ENCODE measurements around the gene TJP3. TPM values are rescaled to one million over a fixed set of nuclear protein-coding genes. Genes with fewer than 3 reads are reported as not detected.
A peak's percentile ranks its signal among the peaks of the same experiment; 100 is the strongest.

The TJP3 gene
- total RNA-seq, 2 experiments from 2014 or later, result 8.2 to 9.0 TPM

GRCh38 chr19:3782903-3783302 is 74.7 kb downstream of the TJP3 start:
- no peaks in the 10 kb centered on the region for H3K27me3 ChIP-seq (ENCODE audit: control insufficient read depth in 1 of 2, insufficient read depth in 2 of 2, low read length in 2 of 2)
- no peak for DNase-seq
- Mint-ChIP-seq H3K4me3 (no peak overlapping the region), H3K27me3 (no peaks in the 10 kb centered on the region), H3K9me3 (peaks cover 4% of the 10 kb centered on the region), H3K27ac (no peak overlapping the region), H3K4me1 (ENCODE audit: low read depth) (peaks cover 8% of the 10 kb centered on the region), H3K36me3 (ENCODE audit: low read depth) (peaks cover 19% of the 10 kb centered on the region)
- ATAC-seq (ENCODE audit: poor library complexity), result no peak
- peaks cover 17 to 36% of the 10 kb centered on the region in 2 experiments for H3K9me3 ChIP-seq (ENCODE audit: control insufficient read depth in 1 of 2, insufficient read depth in 1 of 2, low read length in 2 of 2)
- TF ChIP-seq, protein P1, sequence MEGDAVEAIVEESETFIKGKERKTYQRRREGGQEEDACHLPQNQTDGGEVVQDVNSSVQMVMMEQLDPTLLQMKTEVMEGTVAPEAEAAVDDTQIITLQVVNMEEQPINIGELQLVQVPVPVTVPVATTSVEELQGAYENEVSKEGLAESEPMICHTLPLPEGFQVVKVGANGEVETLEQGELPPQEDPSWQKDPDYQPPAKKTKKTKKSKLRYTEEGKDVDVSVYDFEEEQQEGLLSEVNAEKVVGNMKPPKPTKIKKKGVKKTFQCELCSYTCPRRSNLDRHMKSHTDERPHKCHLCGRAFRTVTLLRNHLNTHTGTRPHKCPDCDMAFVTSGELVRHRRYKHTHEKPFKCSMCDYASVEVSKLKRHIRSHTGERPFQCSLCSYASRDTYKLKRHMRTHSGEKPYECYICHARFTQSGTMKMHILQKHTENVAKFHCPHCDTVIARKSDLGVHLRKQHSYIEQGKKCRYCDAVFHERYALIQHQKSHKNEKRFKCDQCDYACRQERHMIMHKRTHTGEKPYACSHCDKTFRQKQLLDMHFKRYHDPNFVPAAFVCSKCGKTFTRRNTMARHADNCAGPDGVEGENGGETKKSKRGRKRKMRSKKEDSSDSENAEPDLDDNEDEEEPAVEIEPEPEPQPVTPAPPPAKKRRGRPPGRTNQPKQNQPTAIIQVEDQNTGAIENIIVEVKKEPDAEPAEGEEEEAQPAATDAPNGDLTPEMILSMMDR (IDR thresholded peaks at IDR 0.05), result no peak
- ChIA-PET POLR2A (interaction anchor here (1.6 kb wide), 1 partner anchor 20 kb away, joined by 4 read pairs; the partner anchor contains the start of gene MRPL54), CTCF (interaction anchor here (1.0 kb wide), 1 partner anchor 39 kb away, joined by 5 read pairs; no protein-coding TSS in a partner anchor)
- no peak overlapping the region for H3K4me3 ChIP-seq (ENCODE audit: low read length)
- peaks cover 4% of the 10 kb centered on the region for H3K36me3 ChIP-seq (ENCODE audit: insufficient read depth, low read length)
- no peak overlapping the region for H3K27ac ChIP-seq (ENCODE audit: low read depth in 1 of 2, low read length in 2 of 2)
- intact Hi-C loops (cut with DNase I, micrococcal nuclease), result loop anchor here (1.0 to 5.0 kb wide), 2 partner anchors 39 kb away; no protein-coding TSS in a partner anchor
- H3K4me1 ChIP-seq (ENCODE audit: insufficient read depth, low read length), result peaks cover 18% of the 10 kb centered on the region

DNA sequence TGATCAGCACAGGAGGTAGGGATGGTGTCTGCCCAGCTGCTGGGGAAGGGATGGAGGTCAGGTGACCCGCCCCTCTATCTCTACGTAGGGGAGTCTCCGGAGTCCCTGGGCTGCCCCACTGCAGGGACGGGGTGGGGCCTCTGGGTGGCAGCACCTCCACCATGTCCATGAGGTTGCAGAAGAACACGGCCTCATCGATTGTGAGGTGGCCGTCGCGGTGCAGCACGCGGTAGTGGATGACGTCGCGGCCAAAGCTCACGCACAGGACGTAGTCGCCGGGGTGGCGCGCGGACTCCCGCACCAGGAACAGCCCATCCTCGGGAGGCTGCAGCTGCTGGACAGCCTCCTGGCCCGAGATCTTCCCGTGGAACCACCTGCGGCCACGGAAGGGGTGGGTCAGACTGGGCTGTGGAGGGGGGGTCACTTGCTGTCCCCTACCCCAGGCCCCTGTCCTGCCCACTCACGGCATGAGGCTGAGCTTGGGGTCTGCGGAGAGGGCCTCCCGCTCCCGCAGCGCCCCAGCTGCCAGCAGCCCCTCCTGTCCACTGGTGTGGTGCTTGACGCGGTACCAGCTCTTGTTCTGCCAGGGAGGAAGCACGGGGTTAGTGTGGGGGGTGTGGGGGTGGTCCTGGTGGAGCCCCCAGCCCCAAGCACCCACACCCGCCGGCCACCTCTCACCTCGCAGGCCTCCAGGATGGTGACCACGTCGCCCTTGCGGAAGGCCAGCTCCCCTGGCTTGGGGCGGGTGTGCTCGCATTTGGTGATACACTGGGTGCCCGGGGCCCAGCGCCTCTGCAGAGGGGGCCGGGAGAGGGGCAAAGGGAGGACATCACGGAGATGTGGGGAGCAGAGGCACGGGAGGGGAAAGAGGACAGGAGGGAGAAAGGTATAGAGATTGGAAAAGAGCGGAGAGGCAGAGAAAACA is 75.7 kb downstream of the TJP3 start:
- Histone ChIP-seq H3K27me3 (ENCODE audit: control insufficient read depth in 1 of 2, insufficient read depth in 2 of 2, low read length in 2 of 2) (no peaks in the 10 kb centered on the region), H3K27ac (ENCODE audit: low read depth in 1 of 2, low read length in 2 of 2) (no peak overlapping the region), H3K9me3 (ENCODE audit: control insufficient read depth in 1 of 2, insufficient read depth in 1 of 2, low read length in 2 of 2) (peaks cover 17 to 36% of the 10 kb centered on the region in 2 experiments), H3K4me3 (ENCODE audit: low read length) (no peak overlapping the region), H3K36me3 (ENCODE audit: insufficient read depth, low read length) (peaks cover 4% of the 10 kb centered on the region), H3K4me1 (ENCODE audit: insufficient read depth, low read length) (peaks cover 18% of the 10 kb centered on the region)
- intact Hi-C loops (cut with DNase I, micrococcal nuclease), result loop anchor here (1.0 to 5.0 kb wide), 2 partner anchors 38 kb away; no protein-coding TSS in a partner anchor
- CTCF ChIA-PET, result interaction anchor here (1.0 kb wide), 1 partner anchor 38 kb away, joined by 5 read pairs; no protein-coding TSS in a partner anchor
- H3K4me1 Mint-ChIP-seq (ENCODE audit: low read depth), result peaks cover 8% of the 10 kb centered on the region
- POLR2A ChIA-PET, result interaction anchor here (1.6 kb wide), 1 partner anchor 21 kb away, joined by 4 read pairs; the partner anchor contains the start of gene MRPL54
- peak overlapping the region; percentile 86 for H3K4me3 Mint-ChIP-seq
- H3K36me3 Mint-ChIP-seq (ENCODE audit: low read depth), result peaks cover 19% of the 10 kb centered on the region
- peak; percentile 68 for ATAC-seq (ENCODE audit: poor library complexity)
- H3K27me3 Mint-ChIP-seq, result no peaks in the 10 kb centered on the region
- TF ChIP-seq, protein P1 (IDR thresholded peaks at IDR 0.05), result peak; percentile 12
- peak in 7 of 14 experiments; percentile 18 to 67 (median 36) for DNase-seq
- H3K9me3 Mint-ChIP-seq, result peaks cover 4% of the 10 kb centered on the region
- H3K27ac Mint-ChIP-seq, result no peak overlapping the region

- peaks cover 19% of the 10 kb centered on the region for H3K36me3 Mint-ChIP-seq (ENCODE audit: low read depth)
- no peak overlapping the region for H3K27ac ChIP-seq (ENCODE audit: low read depth in 1 of 2, low read length in 2 of 2)
- peaks cover 17 to 36% of the 10 kb centered on the region in 2 experiments for H3K9me3 ChIP-seq (ENCODE audit: control insufficient read depth in 1 of 2, insufficient read depth in 1 of 2, low read length in 2 of 2)
- H3K36me3 ChIP-seq (ENCODE audit: insufficient read depth, low read length), result peaks cover 4% of the 10 kb centered on the region
- peak overlapping the region; percentile 86 for H3K4me3 Mint-ChIP-seq
- TF ChIP-seq, protein P1 (IDR thresholded peaks at IDR 0.05), result no peak
- DNase-seq, result peak in 1 of 14 experiments; percentile 18
- no peaks in the 10 kb centered on the region for H3K27me3 ChIP-seq (ENCODE audit: control insufficient read depth in 1 of 2, insufficient read depth in 2 of 2, low read length in 2 of 2)
- peaks cover 4% of the 10 kb centered on the region for H3K9me3 Mint-ChIP-seq
- intact Hi-C loops (cut with DNase I, micrococcal nuclease), result loop anchor here in 1 of 2 experiments (5.0 kb wide), 1 partner anchor 37 kb away; no protein-coding TSS in a partner anchor
- POLR2A ChIA-PET, result interaction anchor here (1.1 kb wide), 2 partner anchors 22 to 27 kb away, joined by 3 to 4 read pairs; partner anchors contain the start of gene MRPL54
- H3K4me1 Mint-ChIP-seq (ENCODE audit: low read depth), result peaks cover 8% of the 10 kb centered on the region
- H3K27ac Mint-ChIP-seq, result no peak overlapping the region
- H3K27me3 Mint-ChIP-seq, result no peaks in the 10 kb centered on the region
- ATAC-seq (ENCODE audit: poor library complexity), result no peak
- H3K4me3 ChIP-seq (ENCODE audit: low read length), result peak overlapping the region; percentile 57
- H3K4me1 ChIP-seq (ENCODE audit: insufficient read depth, low read length), result peaks cover 21% of the 10 kb centered on the region
- CTCF ChIA-PET, result no interaction called here
Measured at GRCh38 chr19:3784607-3785450, 76.6 kb downstream of the TJP3 start.

Measured in CD4-positive, alpha-beta T cell (primary cell).